Measurements from ENCODE around the gene TMEM170B.

DNA sequence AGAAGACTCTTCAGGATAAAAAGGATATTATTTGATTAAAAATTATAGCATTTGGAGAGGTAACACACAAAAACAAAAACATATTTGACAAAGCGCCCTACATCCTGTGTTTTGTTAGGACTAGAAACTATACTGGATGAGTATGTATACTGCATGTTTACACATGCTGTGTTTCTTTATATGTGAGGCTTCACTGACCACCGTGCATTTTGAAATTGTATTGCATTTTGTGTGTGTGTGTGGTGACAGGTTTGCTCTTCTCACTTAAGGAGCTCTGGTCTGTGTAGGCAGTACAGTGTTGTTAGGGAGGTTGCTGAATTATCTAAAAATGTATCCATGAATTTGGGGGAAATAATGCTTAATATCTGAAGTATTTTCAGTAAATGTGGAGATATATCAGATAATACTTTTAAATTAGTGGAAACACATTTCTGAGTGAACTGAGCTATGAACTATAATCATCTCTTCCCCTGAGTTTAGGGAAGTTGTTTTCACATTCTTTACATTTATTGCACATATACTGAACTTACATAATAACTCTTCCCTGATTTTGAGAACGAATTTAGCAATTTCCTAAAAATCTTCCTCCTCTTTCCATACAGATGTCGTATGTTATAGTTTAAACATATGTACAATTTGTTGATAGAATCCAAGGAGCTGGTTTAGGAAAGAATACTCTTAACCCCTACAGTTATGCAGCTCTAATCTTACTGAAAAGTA lies 43.3 kb downstream of the TMEM170B start:
- TF ChIP-seq POLR2AphosphoS5 (IDR thresholded peaks at IDR 0.05; ENCODE audit: borderline replicate concordance, low read depth, low read length) (no peak), EZH2 (IDR thresholded peaks at IDR 0.05) (no peak), FOXP2 (optimal IDR thresholded peaks at IDR 0.05; ENCODE audit: control extremely low read depth, extremely low read length, insufficient read depth) (no peak)

All from SK-N-MC (cell line).